Activated effector memory CD4-positive, alpha-beta T cell treated with Interleukin-2 at 50 U/mL for 16 hours (primary cell): ENCODE results near the gene BMPER.

ENCODE experiments used
- DNase-seq: peaks from one replicate; pipeline ENCODE4 v3.0.0-alpha.2; 2020

The BMPER gene

DNA sequence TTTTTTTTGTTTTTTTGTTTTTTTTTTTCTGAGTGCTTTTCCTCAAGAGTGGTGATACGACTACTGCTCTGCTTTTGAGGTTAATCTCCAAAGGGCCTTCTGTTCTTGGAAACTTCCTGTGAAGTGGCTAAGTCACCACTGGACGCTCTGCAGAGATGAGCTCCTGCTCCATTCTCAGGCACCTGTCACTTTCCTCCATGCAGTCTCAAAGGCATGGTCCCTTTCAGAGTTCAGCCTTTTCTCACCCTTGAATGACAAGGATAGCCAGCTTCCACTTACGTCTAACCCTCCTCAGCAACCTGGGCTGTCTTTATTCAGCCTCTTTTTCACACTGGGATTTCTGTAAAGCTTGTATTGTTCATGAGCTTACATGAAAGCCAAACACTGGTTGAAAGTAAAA is 65.8 kb downstream of the BMPER start:
- no peak for DNase-seq

DNA sequence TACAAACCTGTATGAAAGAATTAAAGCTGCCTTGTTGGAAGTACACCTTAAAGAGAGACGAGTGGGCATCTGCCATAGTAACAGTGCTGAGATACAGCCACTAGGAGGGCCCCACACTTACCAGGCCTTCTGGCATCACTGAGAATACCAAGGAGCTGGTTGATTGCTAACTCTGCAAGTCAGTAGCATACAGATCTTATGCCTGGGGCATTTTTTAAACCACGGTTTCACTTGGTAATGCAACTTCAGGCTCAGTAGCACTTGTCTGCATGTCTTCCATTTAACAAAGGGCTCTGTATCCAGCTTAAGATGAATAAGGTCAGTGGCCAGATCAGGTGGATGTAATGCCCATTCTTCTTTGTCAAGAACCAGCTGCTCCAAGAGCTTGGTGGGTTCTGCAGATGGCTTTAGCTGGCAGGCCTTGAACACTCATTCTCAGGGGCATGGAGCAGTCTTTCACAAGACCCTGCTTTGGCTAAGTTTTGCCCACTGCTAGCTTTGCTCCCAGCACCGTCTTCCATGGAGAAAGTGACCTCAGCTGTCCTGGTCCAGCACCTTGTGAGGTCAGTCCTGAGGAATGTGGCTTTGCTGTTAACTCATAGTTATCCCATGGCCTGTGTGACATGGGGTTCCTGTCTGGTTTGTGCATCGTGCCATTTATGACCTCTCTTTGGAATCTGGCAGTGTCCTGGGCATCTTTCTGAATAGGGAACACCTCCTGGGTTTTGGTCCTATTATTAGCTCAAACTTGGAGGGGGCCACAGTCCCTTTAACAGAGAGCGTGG is 68.1 kb downstream of the BMPER start:
- no peak for DNase-seq

DNA sequence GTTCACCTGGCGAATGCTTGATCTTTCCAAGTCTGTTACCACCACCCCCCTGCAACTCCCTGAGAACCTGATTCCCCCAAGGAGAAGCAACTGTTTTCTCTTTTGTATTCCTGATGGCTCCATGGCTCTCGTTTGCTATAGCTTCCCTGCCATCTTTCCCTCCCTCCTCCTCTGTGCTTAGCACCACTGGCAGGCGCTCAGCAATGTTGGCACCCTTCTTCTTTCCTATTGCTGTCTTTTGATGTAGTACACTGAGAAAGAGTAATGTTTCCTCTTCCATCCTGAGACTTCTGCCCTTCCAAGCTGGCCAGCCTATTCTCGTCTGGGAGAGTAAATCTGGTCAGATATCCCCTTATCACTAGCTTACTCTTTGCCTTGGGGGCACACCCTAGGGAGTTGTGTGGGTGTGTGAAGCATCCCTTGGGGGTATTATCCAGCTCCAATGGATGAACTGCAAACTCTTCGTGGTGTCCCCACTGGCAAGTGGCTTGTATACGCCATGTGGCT is 74.0 kb downstream of the BMPER start:
- no peak for DNase-seq

GRCh38 chr7:33979807-33980355 is 74.5 kb downstream of the BMPER start:
- no peak for DNase-seq

GRCh38 chr7:33981226-33981625 is 75.9 kb downstream of the BMPER start:
- DNase-seq = no peak

- DNase-seq = no peak
Observed at GRCh38 chr7:33981671-33982424, 76.5 kb downstream of the BMPER start.

- no peak for DNase-seq
Observed at GRCh38 chr7:33982425-33982786, 77.1 kb downstream of the BMPER start.

DNA sequence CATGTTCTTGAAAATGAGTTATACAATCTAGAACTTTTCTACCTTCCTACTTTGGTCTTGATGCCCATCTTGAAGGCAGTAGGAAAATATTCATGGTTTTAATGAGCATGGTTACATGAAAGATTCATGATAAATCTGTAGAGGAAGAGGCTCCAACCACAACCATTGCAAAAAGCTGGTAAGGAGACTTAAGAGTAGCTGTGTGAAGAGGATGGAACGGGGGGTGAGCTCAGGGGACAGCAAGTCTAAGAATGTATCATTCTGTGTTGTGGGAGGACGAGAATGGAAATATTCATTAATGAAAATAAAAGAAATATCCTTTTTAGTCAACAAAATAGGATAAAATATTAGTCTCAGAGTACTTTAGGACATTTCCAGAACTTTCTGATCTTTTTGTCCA is 81.1 kb downstream of the BMPER start:
- DNase-seq = no peak

GRCh38 chr7:33986951-33987947 is 81.9 kb downstream of the BMPER start:
- no peak for DNase-seq

DNA sequence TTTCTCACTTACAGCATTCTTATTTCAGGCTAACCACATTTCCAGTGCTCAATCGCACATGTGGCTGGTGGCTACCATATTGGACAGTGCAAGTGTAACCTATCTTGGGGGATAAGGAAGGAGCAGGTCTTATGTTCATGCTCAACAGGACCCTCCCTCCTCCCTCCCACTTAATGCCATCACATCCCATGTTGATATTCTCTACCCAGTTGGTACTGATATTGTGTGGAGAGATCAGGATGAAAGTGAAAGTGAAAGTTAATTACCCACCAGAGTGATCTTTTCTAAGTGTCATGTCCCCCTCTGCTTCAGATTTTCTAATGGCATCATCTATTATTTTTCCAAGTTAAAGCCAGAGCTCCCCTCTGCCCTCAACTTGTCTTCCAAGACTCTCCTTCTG is 91.6 kb downstream of the BMPER start:
- no peak for DNase-seq

DNA sequence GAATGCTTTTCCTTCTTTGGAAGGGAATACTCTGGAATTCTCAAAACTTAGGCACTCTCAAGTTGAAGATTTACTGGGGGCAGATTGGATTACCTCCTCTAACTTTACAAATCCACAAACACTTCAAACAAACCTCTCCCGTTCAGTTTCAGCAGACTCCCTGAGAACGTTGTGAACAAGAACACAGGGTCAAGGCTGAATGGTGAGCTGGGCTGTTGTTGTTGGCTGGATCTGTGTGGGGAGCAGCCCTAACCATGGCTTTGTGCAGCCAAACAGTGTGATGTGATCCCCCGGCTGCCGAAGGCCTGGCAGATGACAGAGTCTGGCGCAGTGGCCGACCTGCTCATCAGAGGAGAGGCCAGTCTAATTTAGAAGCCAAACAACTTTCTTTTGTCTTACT is 93.1 kb downstream of the BMPER start:
- DNase-seq = no peak

GRCh38 chr7:34011017-34011695 is 105.8 kb downstream of the BMPER start:
- no peak for DNase-seq

DNA sequence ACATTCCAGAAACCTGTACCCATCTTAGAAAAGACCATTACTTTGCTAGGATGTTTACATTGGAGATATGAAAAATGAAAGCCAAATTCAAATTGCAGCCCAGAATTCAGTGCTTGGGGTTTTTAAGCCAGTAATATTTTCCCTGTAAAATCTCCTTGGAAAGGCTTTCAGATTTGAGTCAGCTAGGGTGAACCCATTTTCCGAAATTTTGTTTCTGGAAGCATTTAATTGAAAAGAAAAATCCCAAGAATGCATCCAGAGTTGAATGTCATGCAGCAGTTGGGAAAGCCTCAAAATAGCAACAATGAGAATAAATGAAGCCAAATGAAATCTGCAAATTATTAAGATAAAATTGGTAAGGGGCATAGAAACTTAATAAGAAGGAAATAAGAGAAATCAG is 106.4 kb downstream of the BMPER start:
- DNase-seq = no peak

DNA sequence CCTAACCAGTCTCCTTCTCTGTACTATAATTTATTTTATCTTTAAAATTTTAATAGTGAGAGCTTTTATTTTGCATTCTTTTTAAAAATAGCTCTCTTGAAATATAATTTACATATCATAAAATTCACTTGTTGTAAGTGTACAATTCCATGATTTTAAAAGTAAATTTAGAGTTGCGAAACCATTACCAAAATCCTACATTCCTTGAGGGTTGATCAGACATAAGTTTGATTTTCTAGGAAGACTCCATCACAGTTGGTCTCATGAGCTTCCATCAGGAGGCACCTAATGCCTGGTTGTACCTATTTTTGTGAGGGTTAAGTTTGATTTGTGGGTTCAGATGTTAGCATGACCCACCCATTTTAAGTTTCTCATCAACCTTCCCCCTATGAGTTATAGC is 108.1 kb downstream of the BMPER start:
- no peak for DNase-seq

DNA sequence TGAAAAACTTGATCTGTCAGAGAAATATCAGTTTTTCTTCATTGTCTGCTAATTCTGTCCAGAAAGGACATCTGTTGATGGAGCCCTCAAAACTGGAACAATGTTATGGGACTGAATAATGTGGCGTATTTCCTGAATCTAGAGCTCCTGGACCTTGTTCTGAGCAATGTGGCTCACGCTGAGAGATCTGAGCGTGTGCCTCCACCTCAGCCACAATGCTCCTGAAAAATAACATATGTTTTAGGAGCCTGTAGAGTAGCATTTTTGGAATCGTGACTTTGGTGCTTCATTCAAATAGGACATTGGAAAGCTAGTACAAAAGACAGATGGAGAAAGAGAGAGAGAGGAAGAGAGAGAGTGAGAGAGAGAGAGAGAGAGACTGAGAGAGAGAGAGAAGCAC is 110.3 kb downstream of the BMPER start:
- DNase-seq = no peak

DNA sequence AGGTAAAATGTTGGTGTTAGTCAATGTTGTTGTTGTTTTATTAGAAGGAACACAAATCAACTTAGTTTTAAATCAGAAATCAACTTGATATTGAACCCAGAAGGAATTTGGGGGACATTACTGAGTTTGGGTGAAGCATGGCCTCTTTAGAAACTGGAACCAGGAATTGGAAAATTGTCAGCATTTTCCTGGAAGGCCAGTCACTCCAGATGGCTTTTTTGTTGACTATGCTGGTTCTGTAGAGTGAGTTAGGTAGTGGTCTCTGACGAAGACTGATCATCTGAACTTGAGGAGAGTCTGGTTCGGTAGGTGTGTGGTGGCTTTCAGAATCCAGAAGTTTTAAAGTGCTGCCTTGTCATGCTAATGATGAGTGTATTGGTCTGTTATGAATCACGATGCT is 111.5 kb downstream of the BMPER start:
- no peak for DNase-seq

- DNase-seq = no peak
Observed at GRCh38 chr7:34019301-34019790, 114.0 kb downstream of the BMPER start.

DNA sequence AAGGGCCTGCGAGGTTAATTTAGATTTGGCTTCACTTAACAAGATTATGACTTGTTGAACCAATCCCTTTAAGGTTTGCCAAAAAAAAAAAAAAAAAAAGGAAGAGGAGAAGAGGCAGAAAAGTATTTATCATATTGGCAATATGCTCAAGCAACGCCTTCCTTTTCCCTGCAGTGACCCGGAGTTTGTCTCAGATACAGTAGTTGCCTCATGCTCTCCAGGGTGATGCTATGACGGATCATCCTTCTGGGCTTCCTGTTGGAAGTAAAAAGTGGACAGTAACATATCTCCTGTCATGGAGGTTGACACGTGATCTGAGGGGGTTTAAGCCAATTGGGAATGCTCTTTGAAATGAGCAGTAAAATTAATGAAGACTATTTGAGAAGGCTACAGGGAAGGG is 117.3 kb downstream of the BMPER start:
- DNase-seq = no peak

DNA sequence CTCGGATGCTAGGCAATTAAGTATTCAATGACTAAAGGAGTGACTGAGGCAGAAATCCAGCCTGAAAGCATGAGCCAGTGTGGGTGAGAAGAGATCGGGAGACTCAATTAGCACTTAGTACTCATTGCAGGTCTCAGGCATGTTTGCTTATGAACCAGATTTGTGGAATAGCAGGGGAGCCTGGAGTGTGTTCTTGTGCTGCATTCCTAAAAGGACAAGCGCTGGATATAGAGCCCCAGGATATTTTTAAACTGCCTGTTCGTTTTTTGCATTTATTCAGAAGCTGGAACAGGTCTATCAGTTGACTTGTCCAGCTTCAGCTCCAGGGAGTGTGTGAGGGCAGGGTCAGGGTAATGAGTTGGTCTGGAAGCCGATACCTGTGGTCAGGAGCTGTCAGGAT is 120.3 kb downstream of the BMPER start:
- no peak for DNase-seq

- DNase-seq = no peak
Observed at GRCh38 chr7:34026481-34027190, 121.3 kb downstream of the BMPER start.

DNA sequence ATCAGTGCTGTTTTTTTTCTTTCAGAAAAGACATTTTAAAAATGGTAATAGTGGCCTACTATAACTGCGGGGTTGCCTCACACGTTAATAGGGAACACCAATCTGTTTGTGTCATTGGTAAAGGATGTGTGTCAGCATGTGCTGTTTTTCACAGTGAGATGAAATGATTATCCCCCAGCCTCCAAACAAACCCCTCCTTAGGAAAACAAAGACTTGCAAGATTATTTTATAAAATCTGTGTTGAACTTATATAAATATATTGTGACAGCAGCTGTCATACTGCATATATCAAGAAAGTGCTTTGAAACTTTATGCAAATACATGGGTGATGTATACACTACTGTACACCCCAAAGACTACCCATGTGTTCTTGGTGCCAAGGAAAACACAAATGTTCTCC is 125.8 kb downstream of the BMPER start:
- no peak for DNase-seq
